HG03460 (cell line): ENCODE measurements around the gene PTPN6.
"Not testable (repeated sequence)": the region's sequence is repeated elsewhere in the genome, so short reads cannot be mapped to it uniquely, and the experiment has no call there.

Experiments used
- ATAC-seq: cut with Tn5 transposase; IDR thresholded peaks from one replicate; pipeline ENCODE4 v1.9.1; 2021; ENCODE audit not compliant: unreplicated experiment

PTPN6 gene

GRCh38 chr12:6950811-6951540 is at the start of gene PTPN6:
TSS of gene PTPN6 (plus strand) at chr12:6951356. CDS start at chr12:6951513, 157 bp downstream.
- peak; percentile 23 for ATAC-seq

DNA sequence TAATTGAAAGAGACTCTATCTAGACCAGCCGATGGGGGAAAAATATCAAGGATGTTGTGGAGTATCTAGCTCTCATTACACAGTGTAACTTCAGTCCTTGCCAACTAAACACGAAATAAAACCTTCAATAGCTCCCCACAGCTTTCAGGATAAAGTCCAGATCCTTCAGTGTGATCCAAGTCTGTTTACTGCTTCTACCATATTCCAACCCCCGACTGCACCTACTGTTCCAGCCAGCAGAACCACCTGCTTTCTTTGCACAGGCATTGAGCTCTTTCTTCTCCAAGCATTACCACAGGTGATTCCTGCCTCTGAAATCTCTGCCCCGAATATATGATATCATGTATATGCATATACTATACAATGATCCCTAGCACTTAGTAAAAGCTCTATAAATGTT is 48.7 kb upstream of the PTPN6 start:
- no peak for ATAC-seq

- ATAC-seq, result no peak
Observed at GRCh38 chr12:6903722-6904121, 47.4 kb upstream of the PTPN6 start.

- peak; percentile 93 for ATAC-seq
Observed at GRCh38 chr12:6904280-6905276, 46.6 kb upstream of the PTPN6 start, which contains the start of gene LRRC23. TSS of gene LRRC23 (plus strand) at chr12:6904822. CDS start at chr12:6905634, 812 bp downstream.

GRCh38 chr12:6905414-6906040 is 45.6 kb upstream of the PTPN6 start:
- no peak for ATAC-seq

DNA sequence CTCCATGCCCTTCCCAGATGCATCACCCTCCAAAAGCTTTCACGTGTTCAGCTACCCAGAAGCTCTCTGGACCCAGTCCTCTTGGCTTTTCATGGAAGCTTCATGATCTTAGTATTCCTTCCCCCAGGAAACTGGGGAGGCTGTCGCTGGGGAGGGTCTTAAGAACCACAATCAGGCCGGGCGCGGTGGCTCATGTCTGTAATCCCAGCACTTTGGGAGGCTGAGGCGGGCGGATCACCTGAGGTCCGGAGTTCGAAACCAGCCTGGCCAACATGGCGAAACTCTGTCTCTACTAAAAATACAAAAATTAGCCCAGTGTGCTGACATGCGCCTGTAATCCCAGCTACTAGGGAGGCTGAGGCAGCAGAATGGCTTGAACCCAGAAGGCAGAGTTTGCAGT is 43.0 kb upstream of the PTPN6 start:
- ATAC-seq, result not testable (repeated sequence)

DNA sequence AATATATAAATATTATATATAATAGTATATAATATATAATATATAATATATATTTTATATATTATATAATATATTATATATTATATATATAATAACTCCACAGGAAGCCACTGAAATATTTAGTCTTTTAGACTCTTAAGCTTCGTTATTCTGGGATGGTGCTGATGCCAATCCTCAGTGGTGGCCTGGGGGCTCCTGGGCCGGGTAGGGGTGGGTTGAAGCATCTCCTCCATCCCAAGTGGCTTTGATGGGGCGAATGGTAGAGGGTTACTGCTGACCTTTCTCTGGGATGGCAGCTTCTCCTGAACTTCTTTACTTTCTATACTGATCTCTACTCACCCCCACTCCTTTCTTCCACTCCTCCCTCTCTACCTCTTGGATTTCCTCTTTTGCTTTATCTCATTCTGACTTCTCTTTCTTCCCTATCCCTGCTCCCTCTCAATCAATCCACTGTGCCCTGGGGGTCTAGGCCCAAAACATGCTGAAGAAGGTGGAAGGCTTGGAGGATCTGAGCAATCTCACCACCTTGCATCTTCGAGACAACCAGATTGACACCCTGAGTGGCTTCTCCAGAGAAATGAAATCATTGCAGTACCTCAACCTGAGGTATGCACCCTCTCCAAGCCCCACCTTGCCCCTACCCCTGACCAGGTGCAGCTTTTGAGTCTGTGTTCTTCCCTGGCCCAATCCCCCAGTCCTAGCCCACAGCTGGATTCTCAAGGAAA is 41.6 kb upstream of the PTPN6 start:
- no peak for ATAC-seq

GRCh38 chr12:6912164-6912935 is 38.8 kb upstream of the PTPN6 start:
- no peak for ATAC-seq

- ATAC-seq, result peak; percentile 80
Observed at GRCh38 chr12:6914246-6914946, 36.8 kb upstream of the PTPN6 start, which contains the start of gene ENO2. TSS of gene ENO2 (plus strand) at chr12:6914580. CDS start at chr12:6915833, 1,253 bp downstream.

- peak; percentile 17 for ATAC-seq
Observed at GRCh38 chr12:6914947-6915788, 36.0 kb upstream of the PTPN6 start.

- ATAC-seq, result no peak
Observed at GRCh38 chr12:6915789-6916285, 35.3 kb upstream of the PTPN6 start.

DNA sequence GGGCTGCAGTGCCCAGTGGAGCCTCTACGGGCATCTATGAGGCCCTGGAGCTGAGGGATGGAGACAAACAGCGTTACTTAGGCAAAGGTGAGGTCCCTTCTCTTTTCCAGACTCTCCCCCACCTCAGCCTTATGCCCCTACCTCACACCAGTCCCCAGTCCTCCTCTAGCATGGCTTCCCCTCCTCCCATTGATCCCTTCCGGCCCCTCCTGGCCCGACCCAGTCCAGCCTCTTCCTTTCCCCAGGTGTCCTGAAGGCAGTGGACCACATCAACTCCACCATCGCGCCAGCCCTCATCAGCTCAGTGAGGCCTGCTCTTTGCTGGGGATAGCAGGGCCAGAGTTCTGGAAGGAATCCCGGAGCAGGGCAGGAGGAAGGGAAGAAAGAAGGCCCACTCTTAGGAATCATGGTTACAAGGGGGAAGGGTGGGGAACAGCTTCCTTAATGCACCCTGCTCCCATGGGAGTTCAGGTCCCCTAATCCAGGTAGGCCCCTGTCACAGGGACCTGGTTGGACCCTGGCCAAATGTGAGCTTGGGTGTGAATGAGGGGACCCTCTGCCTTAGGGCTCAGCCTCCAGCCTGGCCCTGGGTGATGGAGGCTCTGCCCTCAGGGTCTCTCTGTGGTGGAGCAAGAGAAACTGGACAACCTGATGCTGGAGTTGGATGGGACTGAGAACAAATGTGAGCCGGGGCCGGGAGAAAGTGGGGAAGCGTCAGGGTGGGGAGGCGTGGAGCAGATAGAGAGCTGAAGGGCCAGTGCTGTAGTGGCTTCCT is 34.5 kb upstream of the PTPN6 start:
- ATAC-seq, result no peak

DNA sequence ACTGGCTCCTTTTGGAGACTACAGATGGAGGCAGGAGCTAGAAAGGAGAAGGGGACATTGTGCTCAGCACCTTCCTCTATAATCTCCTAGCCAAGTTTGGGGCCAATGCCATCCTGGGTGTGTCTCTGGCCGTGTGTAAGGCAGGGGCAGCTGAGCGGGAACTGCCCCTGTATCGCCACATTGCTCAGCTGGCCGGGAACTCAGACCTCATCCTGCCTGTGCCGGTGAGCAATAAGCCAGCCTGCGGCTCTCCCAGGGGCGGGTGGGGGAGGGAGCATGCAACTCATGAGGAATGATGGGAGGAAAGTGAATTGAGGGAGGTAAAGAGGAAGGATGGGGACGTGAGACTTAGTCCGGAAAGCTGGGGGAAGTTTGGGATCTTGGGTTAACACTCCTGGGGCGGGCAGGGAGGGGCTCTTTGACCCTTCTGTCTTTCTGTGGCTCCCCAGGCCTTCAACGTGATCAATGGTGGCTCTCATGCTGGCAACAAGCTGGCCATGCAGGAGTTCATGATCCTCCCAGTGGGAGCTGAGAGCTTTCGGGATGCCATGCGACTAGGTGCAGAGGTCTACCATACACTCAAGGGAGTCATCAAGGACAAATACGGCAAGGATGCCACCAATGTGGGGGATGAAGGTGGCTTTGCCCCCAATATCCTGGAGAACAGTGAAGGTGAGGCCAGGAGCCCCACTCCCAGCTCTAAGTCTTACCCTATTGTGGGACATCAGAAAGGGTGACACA is 33.5 kb upstream of the PTPN6 start:
- no peak for ATAC-seq

DNA sequence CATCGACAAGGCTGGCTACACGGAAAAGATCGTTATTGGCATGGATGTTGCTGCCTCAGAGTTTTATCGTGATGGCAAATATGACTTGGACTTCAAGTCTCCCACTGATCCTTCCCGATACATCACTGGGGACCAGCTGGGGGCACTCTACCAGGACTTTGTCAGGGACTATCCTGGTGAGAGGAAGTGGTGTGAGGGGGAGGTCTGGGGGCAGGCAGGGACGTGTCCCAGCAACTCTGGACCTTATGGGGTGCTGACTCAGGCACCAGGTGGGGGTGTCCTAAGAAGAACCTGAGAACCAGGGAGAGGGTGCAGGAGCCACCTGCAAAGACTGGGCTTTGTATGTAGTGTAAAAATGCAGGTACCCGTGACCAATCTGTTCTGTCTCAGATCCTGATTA is 31.6 kb upstream of the PTPN6 start:
- ATAC-seq, result no peak

GRCh38 chr12:6921539-6921938 is 29.6 kb upstream of the PTPN6 start:
- no peak for ATAC-seq
